K562 (cell line): ENCODE results near the gene RSAD1. TPM values are rescaled to one million over a fixed set of nuclear protein-coding genes. Genes with fewer than 3 reads are reported as not detected.

Source experiments
- ATAC-seq: fragments of 200-7000 bp; cut with Tn5 transposase; 3 replicates; pipeline ENCODE4 v1.9.1; 2020; ENCODE audit warnings: moderate library complexity
- BruUV-seq: library from RNA; stranded (reverse); fragments of 400-500 nt; replicated peaks from 2 replicates; lab custom pipeline; 2021; lab: Mats Ljungman, UMichigan
- CTCF ChIA-PET: fragments of 300-600 bp; formaldehyde crosslinking; extraction: SDS; loops from one replicate; lab custom pipeline; 2021; ENCODE audit warnings: low intra/inter-chr PET ratio; lab: Yijun Ruan, JAX
- POLR2A ChIA-PET: fragments of 300-600, 350-650 bp; sonication (Branson Sonifier 250); formaldehyde crosslinking; extraction: SDS; loops from one replicate; lab custom pipeline; 2021; ENCODE audit warnings: antibody characterized with exemption, inconsistent platforms; lab: Yijun Ruan, JAX
- DNase-seq, 4 experiments: peaks; one replicate each; pipeline versions ENCODE4 v3.0.0 to v3.0.0-alpha.2; 2011 to 2018; ENCODE audit warnings: low spot score in 3 of 4, mixed read lengths in 3 of 4; ENCODE audit errors: extremely low read depth in 1 of 4
- FAIRE-seq: peaks from 2 replicates; lab custom pipeline; 2011; peaks lifted over from hg19 to GRCh38; lab: Jason Lieb, UNC
- H2AFZ ChIP-seq: 2 replicates; pipeline ENCODE4 v1.6.0; 2011; ENCODE audit warnings: low read depth, low read length, control low read depth, inconsistent platforms
- H3K27ac ChIP-seq: fragments of 200-600 bp; 3 replicates; pipeline ENCODE4 v1.8.0; 2011; ENCODE audit warnings: low read depth, mild to moderate bottlenecking, control low read depth, inconsistent platforms, low read length, moderate library complexity, mixed read lengths; ENCODE audit errors: extremely low read depth
- H3K27me3 ChIP-seq, 2 experiments: fragments of 300-600 bp in 1 of 2; 2 replicates in 1 of 2; 3 replicates in 1 of 2; pipeline versions ENCODE4 v1.6.0 to v1.8.0; 2011; ENCODE audit warnings: inconsistent platforms in 2 of 2, low read length in 2 of 2, mild to moderate bottlenecking in 1 of 2, mixed read lengths in 1 of 2, moderate library complexity in 1 of 2; ENCODE audit not compliant: control insufficient read depth in 2 of 2, insufficient read depth in 2 of 2
- H3K36me3 ChIP-seq: fragments of 300-600 bp; 3 replicates; pipeline ENCODE4 v1.8.0; 2011; ENCODE audit warnings: mild to moderate bottlenecking, low read length, inconsistent platforms; ENCODE audit not compliant: control insufficient read depth, insufficient read depth
- H3K4me1 ChIP-seq, 2 experiments: fragments of 200-600 bp in 1 of 2; replicated peaks in 1 of 2; 2 replicates in 1 of 2; 3 replicates in 1 of 2; pipeline versions ENCODE4 v1.5.1 to v1.8.0; 2011; ENCODE audit warnings: inconsistent platforms in 2 of 2, low read length in 2 of 2, mild to moderate bottlenecking in 1 of 2, mixed read lengths in 1 of 2, moderate library complexity in 1 of 2; ENCODE audit not compliant: control insufficient read depth in 2 of 2, insufficient read depth in 2 of 2
- H3K4me2 ChIP-seq: 2 replicates; pipeline ENCODE4 v1.6.1; 2011; ENCODE audit warnings: low read length, control low read depth, inconsistent platforms, mixed read lengths; ENCODE audit not compliant: insufficient read depth
- H3K4me3 ChIP-seq: fragments of 200-600 bp; sonication (generic), shearing (Covaris generic); 2 replicates; pipeline ENCODE4 v1.5.1; 2016; ENCODE audit warnings: control low read depth, inconsistent platforms
- H3K79me2 ChIP-seq: fragments of 200-600 bp; 3 replicates; pipeline ENCODE4 v1.8.0; 2011; ENCODE audit warnings: low read length, inconsistent platforms; ENCODE audit not compliant: control insufficient read depth, insufficient read depth
- H3K9ac ChIP-seq, 2 experiments: 2 replicates each; pipeline versions ENCODE4 v1.6.0 to v1.6.1; 2011; ENCODE audit warnings: low read depth in 2 of 2, low read length in 2 of 2, control low read depth in 1 of 2, inconsistent platforms in 1 of 2, mild to moderate bottlenecking in 1 of 2, mixed read lengths in 1 of 2; ENCODE audit not compliant: insufficient read depth in 1 of 2
- H3K9me1 ChIP-seq: one replicate; pipeline ENCODE4 v1.6.0; 2011; ENCODE audit warnings: inconsistent platforms, mild to moderate bottlenecking, low read length, moderate library complexity; ENCODE audit not compliant: control insufficient read depth, insufficient read depth
- H3K9me3 ChIP-seq: replicated peaks from 2 replicates; pipeline ENCODE4 v1.5.1; 2011; ENCODE audit warnings: low read depth, low read length, inconsistent platforms; ENCODE audit not compliant: control insufficient read depth, insufficient read depth
- H4K20me1 ChIP-seq: replicated peaks from 2 replicates; pipeline ENCODE4 v1.6.1; 2011; ENCODE audit warnings: low read length, inconsistent platforms, mixed read lengths; ENCODE audit not compliant: control insufficient read depth, insufficient read depth
- CBX1 ChIP-seq: sonication (generic); IDR thresholded peaks from 2 replicates; pipeline ENCODE4 v1.6.1; 2016; ENCODE audit warnings: antibody characterized with exemption, low read depth, mild to moderate bottlenecking
- DNMT1 ChIP-seq: fragments of 450-650 bp; IDR thresholded peaks from 2 replicates; pipeline ENCODE4 v1.6.1; 2016; ENCODE audit warnings: antibody characterized with exemption, mild to moderate bottlenecking
- ELF4 ChIP-seq: fragments of 450-650 bp; formaldehyde crosslinking; IDR thresholded peaks from 2 replicates; pipeline ENCODE4 v1.4.0; 2022; ENCODE audit warnings: missing genetic modification characterization
- FOXJ2 ChIP-seq: fragments of 200-800 bp; sonication (Bioruptor generic); IDR thresholded peaks from 2 replicates; pipeline ENCODE4 v1.6.1; 2016; ENCODE audit warnings: missing genetic modification characterization, missing compliant biosample characterization
- MXI1 ChIP-seq: IDR thresholded peaks from 2 replicates; pipeline ENCODE4 v1.6.1; 2011; ENCODE audit warnings: low read depth, mild to moderate bottlenecking, improper control_type of control experiment, low read length
- NFIX ChIP-seq: fragments of 250-450 bp; sonication (Bioruptor Pico); IDR thresholded peaks from 2 replicates; pipeline ENCODE4 v1.4.0; 2020; ENCODE audit warnings: low read depth, mild to moderate bottlenecking, moderate library complexity
- SMC3 ChIP-seq: conservative IDR thresholded peaks from 2 replicates; pipeline ENCODE4 v1.6.1; 2011; ENCODE audit warnings: low read depth, low read length, improper control_type of control experiment; ENCODE audit not compliant: insufficient read depth
- ZNF274 ChIP-seq: IDR thresholded peaks from 2 replicates; pipeline ENCODE4 v1.6.1; 2011; ENCODE audit warnings: low read depth, mild to moderate bottlenecking, low read length, moderate library complexity, borderline replicate concordance
- WGBS: fragments of 100-300 bp; shearing (Covaris generic); methylation state at CpG from one replicate; pipeline ENCODE4 v1.1.6; 2016; ENCODE audit warnings: low coverage, mixed read lengths; ENCODE audit not compliant: insufficient coverage; ENCODE audit errors: missing lambda C conversion rate; 5-methylcytosine and 5-hydroxymethylcytosine counted together
- in situ Hi-C: fragments of 300-500 bp; cut with MboI; formaldehyde crosslinking; loops from 4 replicates; pipeline ENCODE4 v1.15.0; 2018; ENCODE audit warnings: inconsistent platforms, mixed read lengths
- intact Hi-C: fragments of 100-400 bp; cut with micrococcal nuclease; formaldehyde crosslinking; loops from 2 replicates; pipeline ENCODE4 v1.14.2; 2022
- polyA plus RNA-seq, 8 experiments: library from polyadenylated mRNA; depleted of rRNA in 4 of 8; stranded (reverse) in 5 of 8; unstranded in 3 of 8; fragments of >200 nt; fragmentation: Nextera tagmentation in 2 of 8; fragmentation: Illumina TruSeq in 1 of 8; extraction: Ambion mirVana in 2 of 8; extraction: Trizol in 1 of 8; gene quantifications; 2 replicates each; pipeline versions ENCODE4 v1.2.1 to v1.2.3, GENCODE V29; 2011 to 2014; ENCODE audit warnings: inconsistent platforms in 1 of 8, missing spikeins in 1 of 8
- total RNA-seq, 7 experiments: library from RNA; depleted of rRNA in 6 of 7; stranded (reverse); fragments of >200 nt in 6 of 7; fragmentation: Illumina TruSeq in 2 of 7; extraction: Trizol in 2 of 7; gene quantifications; 2 replicates each; pipeline versions ENCODE4 v1.2.1 to v1.2.3, GENCODE V29; 2011 to 2021; ENCODE audit warnings: low replicate concordance in 1 of 7
- TF ChIP-seq, protein P1 (sequence below): fragments of 450-650 bp; IDR thresholded peaks from 2 replicates; pipeline ENCODE4 v1.6.1; 2016; ENCODE audit warnings: antibody characterized with exemption
- TF ChIP-seq, protein P2 (sequence below): IDR thresholded peaks from 2 replicates; pipeline ENCODE4 v1.6.1; 2016; ENCODE audit warnings: missing genetic modification characterization, missing compliant biosample characterization
- TF ChIP-seq, protein P3 (sequence below): fragments of 450-650 bp; formaldehyde crosslinking; IDR thresholded peaks from 2 replicates; pipeline ENCODE4 v1.4.0; 2022; ENCODE audit warnings: mild to moderate bottlenecking, moderate library complexity
- TF ChIP-seq, protein P4 (sequence below): sonication (generic); formaldehyde crosslinking; IDR thresholded peaks from 2 replicates; pipeline ENCODE4 v1.4.0; 2020; ENCODE audit warnings: mild to moderate bottlenecking, missing genetic modification reagents
- TF ChIP-seq, protein P5 (sequence below), 2 experiments: fragments of 450-650 bp in 1 of 2; sonication (generic) in 1 of 2; formaldehyde crosslinking; conservative IDR thresholded peaks; 2 replicates each; pipeline versions ENCODE4 v1.4.0 to v1.8.1; 2020 to 2022; ENCODE audit warnings: mild to moderate bottlenecking in 1 of 2, missing genetic modification reagents in 1 of 2
- TF ChIP-seq, protein P6 (sequence below): fragments of 450-650 bp; conservative IDR thresholded peaks from 2 replicates; pipeline ENCODE4 v1.6.1; 2016; ENCODE audit warnings: missing genetic modification characterization, low read depth, mild to moderate bottlenecking, missing compliant biosample characterization, moderate library complexity

Gene RSAD1
- total and polyA plus RNA-seq, 9 of the 15 experiments (the other 6 are each of a cell fraction or from before 2014, with no cell fraction given), result 4.5 to 42.5 (median 26.8) TPM

DNA sequence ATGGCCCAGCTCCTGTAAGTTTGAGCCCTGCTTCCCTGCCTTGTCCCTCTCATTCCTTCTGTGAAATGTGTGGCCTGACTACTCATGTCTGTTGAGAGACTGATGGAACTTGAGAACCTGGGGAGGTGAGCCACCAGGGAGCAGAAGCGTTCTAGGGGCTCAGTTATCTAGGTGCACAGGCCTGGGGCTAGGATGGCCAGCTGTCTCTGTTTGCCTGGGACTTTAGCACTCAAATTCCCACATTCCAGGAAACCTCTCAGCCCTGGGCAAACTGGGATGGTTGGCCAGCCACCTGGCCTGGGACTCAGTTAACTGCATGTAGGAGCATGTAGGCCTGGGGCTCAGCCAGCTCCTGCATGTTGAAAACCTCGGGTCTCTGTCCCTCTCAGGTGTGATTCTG lies 44.5 kb downstream of the RSAD1 start (continued):
- TF ChIP-seq, protein P1, sequence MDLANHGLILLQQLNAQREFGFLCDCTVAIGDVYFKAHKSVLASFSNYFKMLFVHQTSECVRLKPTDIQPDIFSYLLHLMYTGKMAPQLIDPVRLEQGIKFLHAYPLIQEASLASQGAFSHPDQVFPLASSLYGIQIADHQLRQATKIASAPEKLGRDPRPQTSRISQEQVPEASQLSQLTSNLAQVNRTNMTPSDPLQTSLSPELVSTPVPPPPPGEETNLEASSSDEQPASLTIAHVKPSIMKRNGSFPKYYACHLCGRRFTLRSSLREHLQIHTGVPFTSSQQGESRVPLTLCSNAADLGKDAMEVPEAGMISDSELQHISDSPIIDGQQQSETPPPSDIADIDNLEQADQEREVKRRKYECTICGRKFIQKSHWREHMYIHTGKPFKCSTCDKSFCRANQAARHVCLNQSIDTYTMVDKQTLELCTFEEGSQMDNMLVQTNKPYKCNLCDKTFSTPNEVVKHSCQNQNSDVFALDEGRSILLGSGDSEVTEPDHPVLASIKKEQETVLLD, result no peak
- TF ChIP-seq, protein P2, sequence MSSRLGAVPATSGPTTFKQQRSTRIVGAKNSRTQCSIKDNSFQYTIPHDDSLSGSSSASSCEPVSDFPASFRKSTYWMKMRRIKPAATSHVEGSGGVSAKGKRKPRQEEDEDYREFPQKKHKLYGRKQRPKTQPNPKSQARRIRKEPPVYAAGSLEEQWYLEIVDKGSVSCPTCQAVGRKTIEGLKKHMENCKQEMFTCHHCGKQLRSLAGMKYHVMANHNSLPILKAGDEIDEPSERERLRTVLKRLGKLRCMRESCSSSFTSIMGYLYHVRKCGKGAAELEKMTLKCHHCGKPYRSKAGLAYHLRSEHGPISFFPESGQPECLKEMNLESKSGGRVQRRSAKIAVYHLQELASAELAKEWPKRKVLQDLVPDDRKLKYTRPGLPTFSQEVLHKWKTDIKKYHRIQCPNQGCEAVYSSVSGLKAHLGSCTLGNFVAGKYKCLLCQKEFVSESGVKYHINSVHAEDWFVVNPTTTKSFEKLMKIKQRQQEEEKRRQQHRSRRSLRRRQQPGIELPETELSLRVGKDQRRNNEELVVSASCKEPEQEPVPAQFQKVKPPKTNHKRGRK (tag), result no peak
- TF ChIP-seq SMC3 (no peak), DNMT1 (no peak)
- TF ChIP-seq, protein P3, sequence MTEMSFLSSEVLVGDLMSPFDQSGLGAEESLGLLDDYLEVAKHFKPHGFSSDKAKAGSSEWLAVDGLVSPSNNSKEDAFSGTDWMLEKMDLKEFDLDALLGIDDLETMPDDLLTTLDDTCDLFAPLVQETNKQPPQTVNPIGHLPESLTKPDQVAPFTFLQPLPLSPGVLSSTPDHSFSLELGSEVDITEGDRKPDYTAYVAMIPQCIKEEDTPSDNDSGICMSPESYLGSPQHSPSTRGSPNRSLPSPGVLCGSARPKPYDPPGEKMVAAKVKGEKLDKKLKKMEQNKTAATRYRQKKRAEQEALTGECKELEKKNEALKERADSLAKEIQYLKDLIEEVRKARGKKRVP, result no peak

DNA sequence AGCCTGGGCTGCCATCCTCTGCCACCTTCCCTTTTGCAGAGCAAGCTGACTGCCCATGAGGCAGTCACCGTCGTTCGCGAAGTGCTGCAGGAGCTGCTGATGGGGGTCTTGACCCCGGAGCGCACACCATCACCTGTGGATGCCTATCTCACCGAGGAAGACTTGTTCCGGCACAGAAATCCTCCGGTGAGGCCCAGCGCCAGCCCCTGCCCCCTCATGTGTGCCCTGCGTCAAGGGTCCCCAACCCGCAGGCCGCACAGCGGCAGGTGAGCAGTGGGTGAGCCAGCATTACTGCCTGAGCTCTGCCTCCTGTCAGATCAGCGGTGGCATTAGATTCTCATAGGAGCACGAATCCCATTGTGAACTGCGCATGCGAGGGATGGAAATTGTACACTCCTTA lies 46.2 kb downstream of the RSAD1 start:
- Histone ChIP-seq H2AFZ (no peak overlapping the region), H3K27ac (no peak overlapping the region), H3K9me3 (no peaks in the 10 kb centered on the region), H3K4me1 (peaks cover 0 to 4% of the 10 kb centered on the region in 2 experiments; a peak in 1 of 5 replicates), H3K9me1 (no peaks in the 10 kb centered on the region), H3K4me3 (no peak overlapping the region), H3K36me3 (no peaks in the 10 kb centered on the region), H3K79me2 (no peaks in the 10 kb centered on the region), H3K9ac (peak overlapping the region in 1 of 2 experiments; percentile 18; a peak in 1 of 4 replicates), H3K27me3 (peaks cover 17 to 51% of the 10 kb centered on the region in 2 experiments; a peak in 4 of 5 replicates), H3K4me2 (no peak overlapping the region), H4K20me1 (no peaks in the 10 kb centered on the region)
- ATAC-seq, result no peak
- intact Hi-C loops (no loop called here), in situ Hi-C loops (no loop called here)
- BruUV-seq, result no TSS peak
- 16% methylated on average over 18 of the region's 18 CpGs for WGBS
- no peak for DNase-seq
- FAIRE-seq, result no peak
- ChIA-PET POLR2A (no interaction called here), CTCF (no interaction called here)
- TF ChIP-seq, protein P4, sequence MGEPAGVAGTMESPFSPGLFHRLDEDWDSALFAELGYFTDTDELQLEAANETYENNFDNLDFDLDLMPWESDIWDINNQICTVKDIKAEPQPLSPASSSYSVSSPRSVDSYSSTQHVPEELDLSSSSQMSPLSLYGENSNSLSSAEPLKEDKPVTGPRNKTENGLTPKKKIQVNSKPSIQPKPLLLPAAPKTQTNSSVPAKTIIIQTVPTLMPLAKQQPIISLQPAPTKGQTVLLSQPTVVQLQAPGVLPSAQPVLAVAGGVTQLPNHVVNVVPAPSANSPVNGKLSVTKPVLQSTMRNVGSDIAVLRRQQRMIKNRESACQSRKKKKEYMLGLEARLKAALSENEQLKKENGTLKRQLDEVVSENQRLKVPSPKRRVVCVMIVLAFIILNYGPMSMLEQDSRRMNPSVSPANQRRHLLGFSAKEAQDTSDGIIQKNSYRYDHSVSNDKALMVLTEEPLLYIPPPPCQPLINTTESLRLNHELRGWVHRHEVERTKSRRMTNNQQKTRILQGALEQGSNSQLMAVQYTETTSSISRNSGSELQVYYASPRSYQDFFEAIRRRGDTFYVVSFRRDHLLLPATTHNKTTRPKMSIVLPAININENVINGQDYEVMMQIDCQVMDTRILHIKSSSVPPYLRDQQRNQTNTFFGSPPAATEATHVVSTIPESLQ (CRISPR knock-in tag), result no peak
- TF ChIP-seq CBX1 (no peak), MXI1 (no peak), NFIX (CRISPR knock-in tag) (no peak), ELF4 (CRISPR knock-in tag) (no peak), FOXJ2 (tag) (no peak), ZNF274 (no peak)
- TF ChIP-seq, protein P5, sequence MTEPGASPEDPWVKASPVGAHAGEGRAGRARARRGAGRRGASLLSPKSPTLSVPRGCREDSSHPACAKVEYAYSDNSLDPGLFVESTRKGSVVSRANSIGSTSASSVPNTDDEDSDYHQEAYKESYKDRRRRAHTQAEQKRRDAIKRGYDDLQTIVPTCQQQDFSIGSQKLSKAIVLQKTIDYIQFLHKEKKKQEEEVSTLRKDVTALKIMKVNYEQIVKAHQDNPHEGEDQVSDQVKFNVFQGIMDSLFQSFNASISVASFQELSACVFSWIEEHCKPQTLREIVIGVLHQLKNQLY (CRISPR knock-in tag; conservative IDR thresholded peaks at IDR 0.05), result no peak
- TF ChIP-seq, protein P6, sequence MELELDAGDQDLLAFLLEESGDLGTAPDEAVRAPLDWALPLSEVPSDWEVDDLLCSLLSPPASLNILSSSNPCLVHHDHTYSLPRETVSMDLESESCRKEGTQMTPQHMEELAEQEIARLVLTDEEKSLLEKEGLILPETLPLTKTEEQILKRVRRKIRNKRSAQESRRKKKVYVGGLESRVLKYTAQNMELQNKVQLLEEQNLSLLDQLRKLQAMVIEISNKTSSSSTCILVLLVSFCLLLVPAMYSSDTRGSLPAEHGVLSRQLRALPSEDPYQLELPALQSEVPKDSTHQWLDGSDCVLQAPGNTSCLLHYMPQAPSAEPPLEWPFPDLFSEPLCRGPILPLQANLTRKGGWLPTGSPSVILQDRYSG, result no peak
